Suppressor macrophage treated with lipopolysaccharide for 4 hours (primary cell): ENCODE data around the gene GRID2IP.
"Not testable (repeated sequence)": the region's sequence is repeated elsewhere in the genome, so short reads cannot be mapped to it uniquely, and the experiment has no call there.

ENCODE experiments used
- DNase-seq: peaks from one replicate; pipeline ENCODE4 v3.0.0-alpha.2; 2020

The GRID2IP gene

DNA sequence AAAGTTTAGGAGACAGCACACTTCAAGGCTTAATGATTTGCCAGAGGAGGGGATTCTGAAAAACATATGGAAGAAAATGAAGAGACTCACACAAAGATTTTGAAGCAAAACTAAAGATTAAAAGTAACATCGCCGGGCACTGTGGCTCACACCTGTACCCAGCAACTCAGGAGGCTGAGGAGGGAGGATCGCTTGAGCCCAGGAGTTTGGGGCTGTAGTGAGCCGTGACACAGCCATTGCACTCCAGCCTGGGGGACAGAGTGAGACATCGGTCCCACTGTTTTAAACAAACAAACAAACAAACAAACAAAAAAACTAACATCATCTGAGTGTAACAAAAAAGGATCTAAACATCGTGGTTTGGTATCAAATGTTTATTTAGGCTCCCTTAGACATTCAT lies 69.8 kb downstream of the GRID2IP start:
- no peak for DNase-seq

DNA sequence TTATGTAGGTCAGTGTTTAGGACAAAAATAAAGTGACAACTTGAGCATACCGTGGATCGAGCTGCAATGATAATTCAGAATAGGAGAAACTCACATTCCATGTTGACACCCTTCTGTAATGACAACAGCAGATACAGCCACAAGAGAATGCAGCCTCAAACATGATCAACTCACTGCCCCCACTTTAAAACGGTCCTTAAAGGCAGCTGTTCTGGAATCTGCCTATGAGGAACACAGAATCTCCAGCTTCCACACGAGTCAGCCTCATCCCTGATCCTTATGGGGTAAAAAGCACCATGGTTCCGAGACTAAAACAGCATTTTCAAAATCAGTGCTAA lies 71.0 kb downstream of the GRID2IP start:
- DNase-seq, result no peak

DNA sequence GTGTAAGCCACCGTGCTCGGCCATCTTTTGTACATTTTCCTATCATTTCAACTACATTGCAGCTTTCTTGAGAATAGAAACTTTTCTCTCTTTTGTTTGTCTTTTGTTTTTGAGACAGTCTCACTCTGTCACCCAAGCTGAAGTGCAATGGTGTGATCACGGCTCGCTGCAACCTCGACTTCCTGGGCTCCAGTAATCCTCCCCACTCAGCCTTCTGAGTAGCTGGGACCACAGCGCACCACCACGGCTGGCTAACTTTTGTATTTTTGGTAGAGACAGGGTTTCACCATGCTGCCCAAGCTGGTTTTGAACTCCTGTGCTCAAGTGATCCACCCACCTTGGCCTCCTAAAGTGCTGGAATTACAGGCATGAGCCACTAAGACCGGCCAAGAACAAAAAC lies 72.2 kb downstream of the GRID2IP start:
- DNase-seq, result no peak

DNA sequence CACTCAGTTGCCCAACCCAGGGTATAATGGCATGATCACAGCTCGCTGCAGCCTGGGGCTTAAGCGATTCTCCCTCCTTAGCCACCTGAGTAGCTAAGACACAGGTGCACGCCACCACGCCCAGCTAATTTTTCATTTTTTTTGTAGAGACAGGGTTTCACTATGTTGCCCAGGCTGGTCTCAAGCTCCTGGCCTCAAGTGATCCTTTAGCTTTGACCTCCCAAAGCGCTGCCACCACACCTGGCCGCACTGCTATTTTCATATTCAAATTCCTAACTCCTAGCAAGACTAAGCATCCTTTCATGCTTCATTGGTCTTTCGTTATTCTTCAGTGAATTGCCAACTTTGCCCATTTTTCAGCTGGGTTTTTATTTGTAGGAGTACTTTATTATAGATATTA lies 73.1 kb downstream of the GRID2IP start:
- DNase-seq, result no peak

DNA sequence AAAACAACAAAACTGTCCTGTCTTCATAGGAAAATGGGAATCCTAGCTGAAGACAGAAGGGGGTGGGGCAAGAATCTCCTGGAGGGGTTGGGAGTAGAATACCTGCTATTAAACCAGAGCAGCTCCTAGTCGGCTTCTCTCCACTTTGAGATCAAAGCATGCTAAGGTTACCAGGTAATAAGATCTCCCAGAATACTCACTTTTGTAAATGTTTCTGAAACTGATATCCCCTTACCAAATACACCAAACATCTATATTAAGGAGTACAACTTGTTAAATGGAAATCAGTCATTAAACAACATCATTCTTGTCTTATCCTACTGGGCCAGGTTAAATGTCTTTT lies 74.0 kb downstream of the GRID2IP start:
- DNase-seq, result no peak

DNA sequence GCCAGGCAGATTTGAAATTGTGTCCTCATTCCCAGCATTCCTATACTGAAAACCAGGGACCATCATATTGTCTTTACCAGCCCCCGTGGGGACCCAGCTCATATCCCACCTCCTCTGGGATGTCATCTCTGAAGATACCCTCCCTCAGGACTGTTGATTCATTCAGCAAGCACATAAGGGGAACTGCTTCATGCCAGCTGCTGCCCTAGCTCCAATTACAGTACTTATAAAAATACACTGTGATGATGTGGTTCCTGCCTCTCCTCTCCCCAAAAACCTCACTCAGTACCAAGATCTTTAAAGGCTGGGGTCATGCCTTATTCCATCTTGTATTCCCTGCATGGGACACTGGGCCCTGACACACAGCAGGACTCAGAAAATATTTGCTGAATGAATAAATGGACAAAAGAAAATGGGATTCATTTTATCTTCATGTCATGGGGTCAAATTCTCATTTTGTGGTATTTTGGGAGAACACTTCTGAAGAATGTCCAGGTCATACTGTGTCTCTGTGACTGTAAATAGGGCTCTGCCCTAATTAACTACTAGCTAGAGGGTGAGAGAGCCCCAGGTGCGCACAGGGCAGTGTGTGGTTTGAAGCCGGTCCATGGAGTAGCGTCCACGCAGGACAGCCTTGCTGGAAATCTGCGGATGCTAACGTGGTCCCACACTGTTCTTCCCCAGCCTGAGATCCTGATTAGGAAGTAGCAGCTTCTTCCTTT lies 74.5 kb downstream of the GRID2IP start:
- peak; percentile 36 for DNase-seq

DNA sequence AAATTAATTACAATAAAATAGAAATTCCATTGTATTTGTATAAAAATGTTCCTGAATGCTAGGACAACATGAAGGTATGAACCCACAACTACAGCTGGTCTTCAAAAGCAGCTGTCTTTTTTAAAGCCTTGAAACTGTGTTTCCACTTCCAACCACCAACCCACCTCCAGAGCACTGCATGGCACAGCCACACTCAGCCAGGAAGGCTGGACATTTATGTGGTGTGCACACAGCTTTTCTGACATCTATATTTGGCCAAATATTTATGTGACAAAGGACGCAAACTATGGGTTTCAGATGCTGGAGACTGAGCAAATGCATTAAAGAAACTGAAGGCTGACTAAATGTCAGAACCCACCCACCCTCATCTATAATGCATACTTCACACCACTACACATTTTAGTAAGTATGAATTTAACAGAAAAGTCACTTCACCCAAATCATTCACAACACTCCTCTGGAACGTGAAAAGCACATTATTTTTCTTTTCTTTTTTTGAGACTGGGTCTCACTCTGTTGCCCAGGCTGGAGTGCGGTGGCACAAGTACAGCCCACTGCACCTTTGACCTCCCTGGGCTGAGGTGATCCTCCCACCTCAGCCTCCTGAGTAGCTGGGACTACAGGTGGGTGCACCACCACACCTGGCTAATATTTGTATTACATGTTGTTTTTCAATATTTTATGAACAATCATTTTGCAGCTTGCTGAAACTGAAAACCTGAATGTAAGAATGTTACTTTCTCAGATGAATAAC lies 75.7 kb downstream of the GRID2IP start:
- DNase-seq, result no peak

DNA sequence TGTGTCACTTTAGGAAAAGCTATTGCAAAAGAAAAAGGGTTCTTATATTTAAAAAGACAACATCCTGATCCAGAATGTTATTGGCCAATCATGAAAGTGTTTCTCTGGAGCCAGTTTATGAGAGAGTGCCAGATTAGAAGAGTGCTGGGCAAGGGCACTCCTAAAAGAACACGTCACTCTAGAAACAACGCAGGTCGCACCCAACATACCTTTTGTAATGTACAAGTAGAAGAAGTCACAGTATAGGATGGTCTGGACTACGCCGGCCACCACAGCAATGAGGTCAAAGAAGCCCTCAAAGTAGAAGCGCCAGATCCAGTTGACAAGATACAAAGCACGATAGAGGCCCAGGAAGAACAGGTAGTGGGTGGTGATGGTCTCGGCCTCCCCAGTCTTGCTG lies 85.4 kb downstream of the GRID2IP start:
- no peak for DNase-seq

DNA sequence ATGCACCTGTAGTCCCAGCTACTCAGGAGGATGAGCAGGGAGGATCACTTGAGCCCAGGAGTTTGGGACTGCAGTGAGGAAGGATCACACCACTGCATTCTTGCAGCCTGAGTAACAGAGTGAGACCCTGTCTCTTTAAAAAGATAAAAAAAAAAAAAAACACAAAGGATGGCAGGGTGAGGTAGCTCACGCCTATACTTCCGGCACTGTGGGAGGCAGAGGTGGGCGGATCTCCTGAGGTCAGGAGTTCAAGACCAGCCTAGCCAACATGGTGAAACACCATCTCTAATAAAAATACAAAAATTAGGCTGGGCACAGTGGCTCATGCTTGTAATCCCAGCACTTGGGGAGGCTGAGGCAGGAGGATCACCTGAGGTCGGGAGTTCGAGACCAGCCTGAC lies 87.7 kb downstream of the GRID2IP start:
- DNase-seq, result not testable (repeated sequence)

DNA sequence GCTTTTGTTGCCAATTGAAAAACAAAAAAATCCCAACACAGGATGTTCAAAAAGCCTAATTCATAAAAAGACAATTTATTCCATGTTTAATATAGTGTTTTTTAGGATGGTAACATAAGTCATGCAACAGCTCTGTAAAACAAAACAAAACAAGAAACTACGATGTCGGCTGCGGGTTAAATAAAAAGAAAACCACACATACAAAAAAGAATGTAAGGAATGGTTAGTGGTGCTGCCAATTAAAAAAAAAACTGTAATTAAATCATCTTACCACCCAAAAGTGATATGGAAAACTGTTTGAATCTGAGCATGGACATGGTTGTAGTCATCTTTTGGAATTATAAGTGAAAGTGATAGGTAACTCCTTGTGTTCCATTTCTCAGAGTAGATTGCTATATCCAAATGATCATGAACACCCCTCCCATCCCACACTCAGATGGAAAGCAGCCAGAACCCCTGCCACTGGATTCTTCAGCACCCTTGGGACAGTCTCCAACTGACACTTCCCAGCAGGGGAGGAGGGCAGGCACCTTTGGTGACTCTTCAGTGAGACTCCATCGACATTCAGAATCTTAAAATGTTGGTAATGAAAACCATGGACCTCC lies 89.2 kb downstream of the GRID2IP start:
- DNase-seq, result no peak

DNA sequence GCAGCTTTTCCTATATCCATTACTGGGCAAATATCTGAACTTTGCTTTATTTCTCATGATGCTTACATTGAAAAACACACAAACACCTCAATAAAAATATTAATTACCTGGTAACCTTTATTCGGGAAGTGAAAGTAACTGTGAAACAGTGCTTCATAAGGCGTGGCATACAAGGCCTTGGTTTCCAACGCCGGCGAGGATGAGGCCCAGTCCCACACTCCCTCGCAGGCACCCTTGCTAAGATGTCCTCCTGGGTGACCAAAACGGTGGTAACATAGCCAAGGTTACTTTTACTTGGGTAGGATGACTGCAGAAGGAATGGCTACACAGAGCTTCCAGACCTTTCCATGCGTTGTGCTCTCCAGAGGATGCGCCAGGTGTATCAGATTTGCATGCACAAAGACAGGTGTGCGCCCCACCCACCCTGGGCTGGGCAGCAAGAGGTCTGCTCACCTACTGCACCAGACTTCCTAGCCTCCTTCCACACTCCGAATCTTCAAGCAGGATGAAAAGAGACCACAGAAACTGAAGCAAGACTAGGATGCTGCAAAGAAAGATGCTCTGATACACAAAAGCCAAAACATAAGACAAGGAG lies 90.2 kb downstream of the GRID2IP start:
- DNase-seq, result no peak

DNA sequence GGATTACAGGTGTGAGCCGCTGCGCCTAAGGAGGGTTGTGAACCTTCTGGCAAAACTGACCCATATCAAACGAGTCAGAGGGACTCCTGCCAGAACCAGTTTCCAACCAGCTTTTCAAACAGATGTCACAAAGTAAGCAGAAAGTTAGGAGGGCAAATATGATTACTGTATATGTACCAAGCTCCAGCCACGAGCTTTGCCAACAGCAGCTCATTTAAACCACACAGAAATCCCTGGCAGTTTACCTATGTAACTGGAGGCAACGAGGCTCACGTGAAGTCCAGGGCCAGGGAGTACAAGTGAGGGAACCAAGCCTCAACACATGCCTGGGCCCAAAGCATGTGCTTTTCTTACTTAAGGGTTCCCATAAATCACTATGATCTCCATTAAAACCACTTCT lies 91.0 kb downstream of the GRID2IP start:
- no peak for DNase-seq

DNA sequence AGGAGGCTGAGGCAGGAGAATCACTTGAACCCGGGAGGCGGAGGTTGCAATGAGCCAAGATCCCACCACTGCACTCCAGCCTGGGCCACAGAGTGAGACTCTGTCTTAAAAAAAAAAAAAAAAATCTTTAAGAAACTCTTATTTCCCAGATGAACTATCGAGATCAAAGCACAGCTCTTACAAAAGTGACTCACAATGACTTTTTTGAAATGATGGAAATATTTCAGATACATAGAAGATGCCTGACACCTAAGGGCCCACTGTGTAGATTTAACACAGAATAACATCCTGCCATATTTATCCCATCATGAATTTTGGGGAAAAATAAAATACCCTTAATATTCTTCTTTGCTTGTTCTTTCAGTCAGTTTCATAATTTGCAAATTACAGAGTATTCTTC lies 92.6 kb downstream of the GRID2IP start:
- not testable (repeated sequence) for DNase-seq

DNA sequence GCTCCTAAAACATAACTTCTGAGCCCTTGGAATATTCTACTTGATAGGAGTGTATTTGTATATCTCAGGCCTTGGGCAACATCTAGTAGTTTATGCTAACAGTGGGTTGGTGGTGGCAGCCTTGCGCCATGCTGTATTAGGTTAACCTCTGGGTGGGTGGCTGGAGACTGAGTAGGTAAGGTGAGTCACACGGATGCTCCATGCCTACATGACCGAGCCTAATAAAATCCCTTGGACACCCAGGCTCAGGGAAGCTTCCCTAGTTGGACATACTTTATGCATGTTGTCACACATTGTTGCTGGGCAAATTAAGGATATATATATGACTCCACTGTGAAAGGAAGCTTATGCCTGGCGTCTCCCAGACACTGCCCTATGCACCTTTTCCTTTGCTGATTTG lies 97.5 kb downstream of the GRID2IP start:
- DNase-seq, result no peak

DNA sequence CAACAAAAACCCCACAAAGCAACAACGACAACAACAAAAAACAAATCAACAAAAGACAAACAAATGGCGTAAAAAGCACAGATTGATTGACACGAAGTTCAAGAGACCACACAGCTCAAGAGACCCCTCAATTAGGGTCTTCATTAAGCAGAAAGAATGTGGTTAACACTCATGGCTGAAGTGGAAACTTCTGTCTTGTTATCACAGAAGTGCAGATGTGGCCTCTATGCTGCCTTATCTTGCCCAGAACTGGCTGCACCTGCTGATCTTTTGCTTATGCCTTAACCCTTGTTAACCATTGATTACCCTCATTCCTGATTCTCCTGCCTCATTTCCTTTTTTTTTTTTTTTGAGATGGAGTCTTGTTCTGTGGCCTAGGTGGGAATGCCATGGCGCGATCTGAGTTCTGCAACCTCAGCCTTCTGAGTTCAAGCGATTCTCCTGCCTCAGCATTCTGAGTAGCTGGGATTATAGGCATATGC lies 100.0 kb downstream of the GRID2IP start:
- no peak for DNase-seq

DNA sequence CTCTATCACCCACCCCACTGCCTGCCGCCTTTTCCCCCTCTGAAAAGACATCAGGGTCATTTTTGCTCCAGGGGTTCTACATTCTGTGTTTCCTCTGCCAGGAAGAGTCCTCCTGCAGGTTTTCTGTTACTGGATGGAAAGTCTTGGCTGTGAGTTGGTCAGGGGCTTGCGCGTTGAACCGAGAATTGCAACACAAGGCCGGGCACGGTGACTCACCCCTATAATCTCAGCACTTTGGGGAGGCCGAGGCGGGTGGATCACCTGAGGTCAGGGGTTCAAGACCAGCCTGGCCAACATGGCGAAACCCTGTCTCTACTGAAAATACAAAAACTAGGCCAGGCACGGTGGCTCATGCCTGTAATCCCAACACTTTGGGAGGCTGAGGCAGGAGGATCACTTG lies 100.7 kb downstream of the GRID2IP start:
- not testable (repeated sequence) for DNase-seq

DNA sequence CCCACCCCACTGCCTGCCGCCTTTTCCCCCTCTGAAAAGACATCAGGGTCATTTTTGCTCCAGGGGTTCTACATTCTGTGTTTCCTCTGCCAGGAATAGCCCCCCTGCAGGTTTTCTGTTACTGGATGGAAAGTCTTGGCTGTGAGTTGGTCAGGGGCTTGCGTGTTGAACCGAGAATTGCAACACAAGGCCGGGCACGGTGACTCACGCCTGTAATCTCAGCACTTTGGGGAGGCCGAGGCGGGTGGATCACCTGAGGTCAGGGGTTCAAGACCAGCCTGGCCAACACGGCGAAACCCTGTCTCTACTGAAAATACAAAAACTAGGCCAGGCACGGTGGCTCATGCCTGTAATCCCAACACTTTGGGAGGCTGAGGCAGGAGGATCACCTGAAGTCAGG lies 101.4 kb downstream of the GRID2IP start:
- DNase-seq, result peak; percentile 23

DNA sequence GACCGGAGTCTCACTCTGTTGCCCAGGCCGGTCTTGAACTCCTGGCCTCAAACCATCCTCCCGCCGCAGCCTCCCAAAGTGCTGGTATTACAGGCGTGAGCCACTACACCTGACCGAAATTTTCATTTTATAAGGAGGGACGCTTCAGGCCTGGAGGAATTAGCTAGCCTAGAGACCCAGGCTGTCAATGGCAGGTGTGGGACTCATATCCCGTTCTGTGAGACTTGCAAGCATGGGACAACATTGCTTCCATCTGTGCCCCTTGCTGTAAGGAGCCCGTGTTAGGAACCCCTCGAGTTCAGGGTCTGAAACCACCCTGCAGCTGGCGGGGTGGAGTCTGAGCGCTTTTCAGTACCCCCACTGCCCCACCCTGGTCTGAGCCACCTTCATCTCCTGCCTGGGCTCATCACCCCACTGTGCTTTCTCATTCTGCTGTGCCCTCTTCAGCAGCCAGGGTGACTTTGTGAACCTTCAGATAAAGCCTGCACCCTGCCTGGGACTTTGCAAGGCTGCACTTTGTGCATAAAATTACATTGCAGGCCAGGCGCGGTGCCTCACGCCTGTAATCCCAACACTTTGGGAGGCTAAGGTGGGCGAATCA lies 102.2 kb downstream of the GRID2IP start:
- no peak for DNase-seq

DNA sequence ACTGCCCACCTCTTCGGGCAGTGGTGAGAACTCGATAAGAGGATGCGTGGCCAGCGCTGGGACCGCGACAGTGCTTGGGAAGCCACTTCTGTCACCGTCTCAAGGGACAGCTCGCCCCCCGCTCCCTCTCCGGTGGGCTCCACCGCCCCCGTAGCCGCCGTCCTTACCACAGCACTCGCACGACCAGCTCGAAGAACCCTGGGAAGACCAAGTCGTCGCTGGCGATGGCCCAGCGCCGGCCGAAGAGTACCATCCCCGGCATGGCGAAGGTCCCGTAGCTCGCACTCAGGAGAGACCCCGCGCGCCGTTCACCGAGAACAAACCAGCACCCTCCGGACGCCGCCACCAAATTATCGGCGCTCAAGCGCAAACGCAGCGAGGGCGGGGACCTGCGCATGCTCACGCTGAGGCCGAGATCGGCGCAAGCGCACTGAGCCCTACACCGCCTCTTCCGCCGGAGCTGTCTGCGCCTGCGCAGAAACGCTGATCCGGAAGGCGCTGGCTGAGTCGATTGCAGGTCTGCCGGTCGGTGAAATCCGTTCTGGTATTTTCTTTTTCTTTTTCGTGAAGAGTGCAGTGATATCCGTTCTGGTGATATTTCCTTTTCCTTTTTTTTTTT lies 103.6 kb downstream of the GRID2IP start, which contains the start of gene DAGLB:
DAGLB (minus strand) TSS at position 374 of the 619 bp plus-strand sequence; CDS start at position 262, 112 bp downstream.
- peak; percentile 99 for DNase-seq
